IgD-negative memory B cell (primary cell): Measurements from ENCODE around the gene TMEM209. TPM values are rescaled to one million over a fixed set of nuclear protein-coding genes. Genes with fewer than 3 reads are reported as not detected.
"Not testable (repeated sequence)": the region's sequence is repeated elsewhere in the genome, so short reads cannot be mapped to it uniquely, and the experiment has no call there.

Experiments used
- H3K27ac Mint-ChIP-seq, 3 donors: one replicate each; pipeline ENCODE4 v1.8.0; 2020 to 2022; ENCODE audit warnings: mild to moderate bottlenecking in 3 of 3, mixed read lengths in 3 of 3, moderate library complexity in 1 of 3
- H3K27me3 Mint-ChIP-seq: one replicate; pipeline ENCODE4 v1.8.0; 2021; ENCODE audit warnings: mixed read lengths
- H3K36me3 Mint-ChIP-seq: one replicate; pipeline ENCODE4 v1.8.0; 2020; ENCODE audit warnings: mild to moderate bottlenecking, mixed read lengths
- H3K4me1 Mint-ChIP-seq, 3 donors: one replicate each; pipeline ENCODE4 v1.8.0; 2020 to 2022; ENCODE audit warnings: mixed read lengths in 3 of 3, mild to moderate bottlenecking in 1 of 3
- H3K4me3 Mint-ChIP-seq, 4 donors: one replicate each; pipeline ENCODE4 v1.8.0; 2020 to 2022; ENCODE audit warnings: mild to moderate bottlenecking in 4 of 4, mixed read lengths in 4 of 4, moderate library complexity in 3 of 4
- H3K9me3 Mint-ChIP-seq, 3 donors: one replicate each; pipeline ENCODE4 v1.8.0; 2020 to 2021; ENCODE audit warnings: mixed read lengths in 3 of 3, mild to moderate bottlenecking in 1 of 3
- polyA plus RNA-seq: library from polyadenylated mRNA; unstranded; fragments of 300-500 nt; fragmentation: Illumina TruSeq; gene quantifications from one replicate; pipeline ENCODE4 v1.2.3, GENCODE V29; 2021

Gene TMEM209
- polyA plus RNA-seq, 1 donor from 2014 or later = 39.0 TPM

DNA sequence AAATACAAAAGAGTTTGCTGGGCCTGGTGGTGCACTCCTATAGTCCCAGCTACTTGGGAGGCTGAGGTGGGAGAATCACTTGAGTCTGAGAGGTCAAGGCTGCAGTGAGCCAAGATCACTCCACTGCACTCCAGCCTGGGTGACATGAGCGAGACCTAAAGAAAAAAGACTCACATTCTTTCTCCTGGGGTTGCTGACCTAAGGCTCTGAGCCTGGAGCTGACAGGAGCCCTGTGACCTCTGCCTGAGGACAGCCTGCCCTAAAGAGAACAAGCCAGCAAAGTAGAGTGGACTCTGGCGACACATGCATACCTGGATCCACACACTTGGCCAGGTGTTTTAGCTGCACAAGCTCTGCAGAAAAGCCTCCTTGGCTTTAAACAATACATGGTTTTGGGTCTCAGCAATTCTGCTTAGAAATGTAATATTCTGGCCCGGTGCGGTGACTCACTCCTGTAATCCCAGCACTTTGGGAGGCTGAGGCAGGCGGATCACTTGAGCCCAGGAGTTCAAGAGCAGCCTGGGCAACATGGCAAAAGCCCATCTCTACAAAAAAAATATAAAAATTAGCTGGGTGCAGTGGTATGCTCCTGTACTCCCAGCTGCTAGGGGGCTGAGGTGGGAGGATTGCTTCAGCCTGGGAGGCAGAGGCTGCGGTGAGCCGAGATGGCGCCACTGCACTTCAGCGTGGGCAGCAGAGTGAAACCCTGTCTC, 58.4 kb downstream of the TMEM209 start:
- peak overlapping the region in 2 of 3 donors; percentile 27 to 59 for H3K27ac Mint-ChIP-seq
- peaks cover 0 to 4% (median 0%) of the 10 kb centered on the region in 3 donors for H3K9me3 Mint-ChIP-seq
- H3K36me3 Mint-ChIP-seq = no peaks in the 10 kb centered on the region
- peaks cover 25 to 32% (median 30%) of the 10 kb centered on the region in 3 donors for H3K4me1 Mint-ChIP-seq
- H3K4me3 Mint-ChIP-seq = no peak overlapping the region
- H3K27me3 Mint-ChIP-seq = no peaks in the 10 kb centered on the region

DNA sequence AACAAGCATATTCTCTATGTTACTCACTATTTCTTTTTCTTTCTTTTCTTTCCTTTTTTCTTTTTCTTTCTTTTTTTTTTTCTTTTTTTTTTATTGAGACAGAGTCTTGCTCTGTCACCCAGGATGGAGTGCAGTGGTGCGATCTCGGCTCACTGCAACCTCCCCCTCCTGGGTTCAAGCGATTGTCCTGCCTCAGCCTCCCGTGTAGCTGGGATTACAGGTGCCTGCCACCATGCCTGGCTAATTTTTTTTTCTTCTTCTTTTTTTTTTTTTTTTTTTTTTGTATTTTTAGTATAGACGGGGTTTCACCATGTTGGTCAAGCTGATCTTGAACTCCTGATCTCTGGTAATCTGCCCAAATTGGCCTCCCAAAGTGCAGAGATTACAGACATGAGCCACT, 59.1 kb downstream of the TMEM209 start:
- not testable (repeated sequence) for H3K36me3 Mint-ChIP-seq, H3K9me3 Mint-ChIP-seq, H3K27me3 Mint-ChIP-seq
- H3K4me1 Mint-ChIP-seq = peaks cover 28 to 33% (median 32%) of the 10 kb centered on the region in 3 donors
- H3K4me3 Mint-ChIP-seq = peak overlapping the region in 1 of 4 donors; percentile 16
- H3K27ac Mint-ChIP-seq = peak overlapping the region; percentile 27 to 33 (median 33)

DNA sequence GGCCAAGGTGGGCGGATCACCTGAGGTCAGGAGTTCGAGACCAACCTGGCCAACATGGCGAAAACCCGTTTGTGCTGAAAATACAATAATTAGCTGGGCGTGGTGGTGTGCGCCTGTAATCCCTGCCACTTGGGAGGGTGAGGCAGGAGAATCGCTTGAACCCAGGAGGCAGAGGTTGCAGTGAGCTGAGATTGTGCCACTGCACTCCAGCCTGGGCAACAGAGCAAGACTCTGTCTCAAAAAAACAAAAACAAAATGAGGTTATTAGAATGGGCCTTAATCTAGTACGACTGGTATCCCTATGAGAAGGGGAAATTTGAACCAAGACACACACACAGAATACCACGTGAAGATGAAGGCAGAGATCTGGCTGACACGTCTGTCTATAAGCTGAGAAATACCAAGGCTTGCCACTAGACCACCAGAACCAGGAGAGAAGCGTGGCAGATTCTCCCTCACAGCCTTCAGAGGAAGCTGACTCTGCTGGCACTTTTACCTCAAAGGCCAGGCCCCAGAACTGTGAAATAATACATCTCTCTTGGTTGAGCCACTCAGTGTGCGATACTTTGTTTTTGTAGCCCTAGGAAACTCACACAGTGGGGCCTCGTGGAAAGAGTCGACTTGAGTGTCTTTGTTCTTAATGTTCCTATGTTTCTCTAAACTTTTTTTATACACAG, 59.6 kb downstream of the TMEM209 start:
- H3K9me3 Mint-ChIP-seq = peaks cover 0 to 4% (median 0%) of the 10 kb centered on the region in 3 donors
- no peaks in the 10 kb centered on the region for H3K36me3 Mint-ChIP-seq
- peak overlapping the region in 1 of 4 donors; percentile 16 for H3K4me3 Mint-ChIP-seq
- H3K4me1 Mint-ChIP-seq = peaks cover 30 to 32% (median 31%) of the 10 kb centered on the region in 3 donors
- H3K27ac Mint-ChIP-seq = peak overlapping the region; percentile 13 to 33 (median 33)
- no peaks in the 10 kb centered on the region for H3K27me3 Mint-ChIP-seq

DNA sequence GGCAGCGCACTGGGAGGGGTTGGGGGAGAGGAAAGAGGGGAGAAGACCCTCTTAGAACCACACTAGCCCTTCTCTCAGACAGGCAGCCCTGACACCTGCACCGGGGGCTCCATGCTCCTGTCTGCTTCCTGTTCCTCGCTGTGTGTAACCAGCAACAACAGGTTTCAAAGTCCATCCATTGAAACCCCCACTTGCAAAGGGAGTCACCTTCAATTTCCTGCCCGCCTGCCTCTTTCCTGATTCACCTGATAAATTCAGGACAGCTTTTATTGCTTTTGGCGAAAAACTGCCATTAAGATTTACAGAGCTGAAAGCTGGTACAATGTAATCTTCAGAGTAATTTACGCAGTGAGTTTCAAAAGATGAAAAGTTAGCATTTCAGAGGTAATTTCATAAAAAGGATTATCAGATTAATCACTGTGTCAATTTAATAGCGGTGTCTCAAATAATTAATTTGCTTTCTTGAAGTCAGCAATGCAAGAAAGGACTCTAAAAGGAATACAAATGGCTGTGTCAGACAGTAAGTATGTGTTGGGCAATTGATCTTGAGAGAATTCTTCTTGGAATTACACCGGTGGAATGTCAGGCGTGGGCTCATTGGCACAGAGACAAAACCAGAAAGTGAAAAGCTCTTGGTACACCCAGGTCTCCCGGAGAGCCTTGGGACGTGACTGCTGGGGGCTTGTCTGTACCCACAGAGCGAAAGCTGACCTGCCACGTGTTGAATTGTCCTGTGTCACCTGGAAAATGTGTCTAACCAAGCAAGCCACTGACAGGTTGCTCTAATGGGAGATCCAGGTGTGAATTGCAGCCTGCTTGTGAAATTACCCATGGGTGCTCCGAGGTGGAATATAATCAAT, 60.7 kb downstream of the TMEM209 start:
- Mint-ChIP-seq H3K36me3 (no peaks in the 10 kb centered on the region), H3K4me1 (peaks cover 27 to 32% (median 28%) of the 10 kb centered on the region in 3 donors), H3K27me3 (no peaks in the 10 kb centered on the region), H3K4me3 (peak overlapping the region in 3 of 4 donors; percentile 5 to 68 (median 54)), H3K27ac (peak overlapping the region in 2 of 3 donors; percentile 27 to 78), H3K9me3 (no peaks in the 10 kb centered on the region)

DNA sequence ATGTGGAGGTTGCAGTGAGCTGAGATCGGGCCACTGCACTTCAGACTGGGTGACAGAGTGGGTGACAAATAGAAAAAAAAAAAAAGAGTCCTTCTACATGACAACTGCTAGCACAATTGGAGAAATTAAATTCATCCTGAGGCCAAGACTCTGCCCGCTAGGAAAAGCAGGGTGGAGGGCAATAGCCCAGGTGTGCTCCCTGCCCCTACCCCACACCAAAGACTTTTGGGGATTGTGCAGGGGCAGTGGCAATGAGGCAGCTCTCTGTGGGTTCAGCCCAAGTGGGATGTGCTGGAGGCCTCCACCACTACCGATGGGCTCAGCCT, 61.3 kb downstream of the TMEM209 start:
- Mint-ChIP-seq H3K36me3 (no peaks in the 10 kb centered on the region), H3K4me3 (peak overlapping the region in 1 of 4 donors; percentile 68), H3K27me3 (no peaks in the 10 kb centered on the region), H3K4me1 (peaks cover 21 to 29% (median 24%) of the 10 kb centered on the region in 3 donors), H3K9me3 (no peaks in the 10 kb centered on the region), H3K27ac (peak overlapping the region in 1 of 3 donors; percentile 46)

DNA sequence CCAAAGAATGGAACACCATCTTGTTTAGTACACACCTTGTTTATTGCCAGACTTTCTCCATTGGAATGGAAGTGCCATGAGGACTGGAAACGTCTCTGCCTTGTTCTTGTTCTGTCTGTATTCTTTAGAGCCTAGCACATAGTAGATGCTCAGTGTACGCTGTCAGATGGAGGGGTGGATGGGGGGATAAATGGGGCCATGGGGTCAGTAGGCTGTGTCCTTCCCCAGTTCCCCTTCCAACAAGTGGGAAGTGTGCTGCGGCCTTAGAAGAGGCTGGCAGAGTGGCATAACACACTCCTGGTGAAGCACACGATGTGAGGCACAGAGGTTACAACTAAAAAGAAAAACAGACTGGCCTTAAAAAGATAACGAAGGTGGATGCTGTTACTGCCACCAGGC, 61.9 kb downstream of the TMEM209 start:
- H3K36me3 Mint-ChIP-seq = peaks cover 1% of the 10 kb centered on the region
- peaks cover 20 to 29% (median 24%) of the 10 kb centered on the region in 3 donors for H3K4me1 Mint-ChIP-seq
- no peaks in the 10 kb centered on the region for H3K9me3 Mint-ChIP-seq
- peak overlapping the region; percentile 57 to 77 (median 73) for H3K27ac Mint-ChIP-seq
- H3K4me3 Mint-ChIP-seq = peak overlapping the region in 3 of 4 donors; percentile 30 to 55 (median 55)
- no peaks in the 10 kb centered on the region for H3K27me3 Mint-ChIP-seq

DNA sequence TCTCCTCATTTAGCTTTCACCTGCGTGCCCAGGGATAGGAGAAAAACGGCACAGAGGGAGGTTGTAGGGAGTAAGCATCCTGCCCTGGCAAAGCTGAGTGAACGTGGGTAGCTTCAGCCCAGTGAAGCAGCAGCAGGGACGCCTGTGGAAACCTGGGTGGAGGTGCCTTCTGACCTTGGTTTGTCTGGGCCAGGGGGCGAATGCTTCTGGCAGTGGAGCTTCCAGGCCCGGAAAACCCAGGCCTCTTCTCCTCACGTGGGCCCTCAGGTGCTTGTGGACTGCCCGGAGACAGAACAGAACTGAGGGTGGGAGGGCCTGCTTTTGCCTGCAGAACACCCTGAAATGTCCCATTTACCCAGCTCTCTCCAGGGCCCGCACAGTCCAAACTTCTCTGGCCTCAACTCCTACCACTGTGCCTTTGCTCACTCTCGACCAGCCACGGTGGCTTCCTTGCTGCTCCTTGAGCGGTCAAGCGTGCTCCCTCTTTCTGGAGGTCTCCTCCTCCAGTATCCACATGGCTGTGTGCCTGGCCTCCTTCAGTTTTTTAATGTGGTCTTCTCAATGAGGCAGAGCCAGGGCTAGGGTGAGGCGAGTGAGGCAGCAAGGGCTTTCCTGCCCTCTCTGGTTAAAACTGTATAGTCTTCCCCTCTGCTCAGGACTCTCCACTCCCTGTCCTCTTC, 62.4 kb downstream of the TMEM209 start:
- peak overlapping the region; percentile 57 to 83 (median 77) for H3K27ac Mint-ChIP-seq
- H3K9me3 Mint-ChIP-seq = no peaks in the 10 kb centered on the region
- H3K27me3 Mint-ChIP-seq = no peaks in the 10 kb centered on the region
- peak overlapping the region in 3 of 4 donors; percentile 30 to 55 (median 39) for H3K4me3 Mint-ChIP-seq
- H3K4me1 Mint-ChIP-seq = peaks cover 18 to 25% (median 24%) of the 10 kb centered on the region in 3 donors
- H3K36me3 Mint-ChIP-seq = peaks cover 1% of the 10 kb centered on the region

DNA sequence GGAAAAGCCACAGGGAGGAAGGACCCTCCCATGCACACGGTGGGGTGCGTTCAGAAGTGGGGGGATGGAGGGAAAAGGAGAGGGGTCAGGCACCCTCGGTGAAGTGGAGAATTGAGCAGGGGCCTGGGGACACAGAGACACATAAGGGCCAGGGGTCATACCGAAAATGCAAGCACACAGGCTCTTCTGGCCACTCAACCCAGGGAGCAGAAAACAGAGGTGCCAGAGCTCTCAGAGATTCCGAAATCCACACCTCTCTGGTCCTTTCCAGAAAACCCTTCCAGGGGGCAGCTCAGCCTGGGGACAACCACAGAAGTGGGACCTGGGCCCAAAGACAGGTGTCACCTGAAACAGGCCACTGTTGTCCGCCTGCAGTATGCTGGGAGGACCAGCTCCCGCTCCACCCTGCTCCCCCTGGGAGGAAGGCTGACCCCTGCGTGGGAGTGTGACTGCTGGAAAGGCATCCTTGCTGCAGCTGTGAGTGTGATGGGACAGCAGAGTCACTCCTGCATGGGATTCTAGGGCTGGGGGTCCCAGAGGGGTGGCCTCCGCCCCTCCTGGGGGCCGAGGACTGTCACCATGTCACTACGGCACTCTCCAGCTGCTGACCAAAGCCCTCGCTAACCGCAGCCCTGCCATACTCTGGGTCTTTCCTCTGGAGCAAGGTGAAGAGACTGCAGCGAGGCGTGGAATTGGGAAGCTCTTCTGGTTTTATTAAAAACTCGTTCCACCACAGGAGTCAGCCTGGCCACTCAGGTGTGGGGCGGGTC, 63.1 kb downstream of the TMEM209 start:
- Mint-ChIP-seq H3K4me3 (peak overlapping the region; percentile 76 to 95 (median 82)), H3K27ac (peak overlapping the region; percentile 43 to 88 (median 83)), H3K36me3 (peaks cover 1% of the 10 kb centered on the region), H3K4me1 (peaks cover 18 to 25% (median 24%) of the 10 kb centered on the region in 3 donors), H3K9me3 (no peaks in the 10 kb centered on the region), H3K27me3 (no peaks in the 10 kb centered on the region)

DNA sequence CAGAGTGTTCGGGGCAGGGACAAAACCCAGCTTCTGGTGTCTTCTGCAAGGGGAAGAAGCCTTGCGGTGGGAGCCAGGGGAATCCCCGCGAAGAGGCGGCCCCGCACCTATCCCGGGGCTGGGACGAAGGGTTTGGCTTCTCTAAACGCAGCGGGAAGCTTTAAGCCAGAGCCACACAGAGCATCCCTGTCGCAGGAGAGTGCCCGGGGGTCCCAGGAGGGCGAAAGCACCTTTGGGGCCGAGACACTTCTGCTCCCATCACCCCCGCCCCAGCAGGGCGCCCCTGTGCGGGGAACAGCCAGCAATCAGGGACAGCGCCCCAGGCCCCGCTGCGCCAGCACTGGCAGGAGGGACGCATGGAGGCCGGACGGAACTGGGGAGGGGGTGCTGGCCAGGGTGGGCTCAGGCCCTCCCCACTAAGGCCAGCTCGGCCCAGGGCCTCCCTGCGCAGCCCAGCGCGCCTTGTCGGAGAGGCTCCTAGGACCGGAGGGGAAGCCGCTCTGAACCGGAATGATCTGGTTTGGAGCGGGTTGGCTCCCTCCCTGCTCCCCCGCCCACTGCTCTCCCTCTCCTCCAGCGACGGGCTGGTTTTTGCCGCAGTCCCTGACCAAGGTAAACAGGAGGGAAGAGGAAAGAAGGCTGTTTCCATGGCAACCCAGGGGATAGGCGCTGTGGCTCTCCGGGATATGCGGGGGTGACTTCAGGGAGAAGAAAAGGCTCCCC, 63.9 kb downstream of the TMEM209 start:
- H3K27ac Mint-ChIP-seq = peak overlapping the region; percentile 43 to 88 (median 81)
- H3K4me3 Mint-ChIP-seq = peak overlapping the region; percentile 76 to 95 (median 82)
- peaks cover 18 to 24% (median 22%) of the 10 kb centered on the region in 3 donors for H3K4me1 Mint-ChIP-seq
- H3K27me3 Mint-ChIP-seq = no peaks in the 10 kb centered on the region
- no peaks in the 10 kb centered on the region for H3K9me3 Mint-ChIP-seq
- H3K36me3 Mint-ChIP-seq = peaks cover 4% of the 10 kb centered on the region

DNA sequence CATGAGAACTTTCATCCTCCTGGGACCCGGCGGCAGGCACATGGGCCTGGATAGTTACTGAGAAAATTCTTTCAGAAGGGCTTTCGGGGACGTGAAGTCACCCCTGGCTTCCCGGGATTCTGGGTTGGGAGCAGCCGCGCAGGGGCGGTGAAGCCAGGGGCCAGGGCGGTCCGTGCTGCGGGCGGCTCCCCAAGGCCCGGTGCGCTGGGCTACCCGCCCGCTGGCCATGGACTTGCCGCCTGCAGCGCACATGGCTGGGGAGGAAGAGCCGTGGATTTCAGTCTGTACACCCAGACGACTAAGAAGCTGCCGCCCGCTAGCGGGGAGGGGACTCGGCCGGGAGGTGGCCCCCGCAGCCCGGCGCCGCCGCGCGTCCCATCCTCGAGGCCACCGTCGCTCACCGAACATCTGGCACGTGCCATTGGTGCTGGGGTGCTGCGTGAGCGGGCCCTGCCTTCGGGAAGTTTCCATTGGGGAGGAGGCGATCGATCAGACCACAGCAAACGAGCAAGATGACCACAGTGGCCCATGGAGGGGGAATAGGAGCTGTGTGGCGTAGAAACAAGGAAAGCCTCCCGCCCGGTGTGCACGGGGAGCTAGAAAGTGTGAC, 64.5 kb downstream of the TMEM209 start:
- Mint-ChIP-seq H3K27ac (peak overlapping the region; percentile 81 to 88 (median 83)), H3K36me3 (peaks cover 8% of the 10 kb centered on the region)

DNA sequence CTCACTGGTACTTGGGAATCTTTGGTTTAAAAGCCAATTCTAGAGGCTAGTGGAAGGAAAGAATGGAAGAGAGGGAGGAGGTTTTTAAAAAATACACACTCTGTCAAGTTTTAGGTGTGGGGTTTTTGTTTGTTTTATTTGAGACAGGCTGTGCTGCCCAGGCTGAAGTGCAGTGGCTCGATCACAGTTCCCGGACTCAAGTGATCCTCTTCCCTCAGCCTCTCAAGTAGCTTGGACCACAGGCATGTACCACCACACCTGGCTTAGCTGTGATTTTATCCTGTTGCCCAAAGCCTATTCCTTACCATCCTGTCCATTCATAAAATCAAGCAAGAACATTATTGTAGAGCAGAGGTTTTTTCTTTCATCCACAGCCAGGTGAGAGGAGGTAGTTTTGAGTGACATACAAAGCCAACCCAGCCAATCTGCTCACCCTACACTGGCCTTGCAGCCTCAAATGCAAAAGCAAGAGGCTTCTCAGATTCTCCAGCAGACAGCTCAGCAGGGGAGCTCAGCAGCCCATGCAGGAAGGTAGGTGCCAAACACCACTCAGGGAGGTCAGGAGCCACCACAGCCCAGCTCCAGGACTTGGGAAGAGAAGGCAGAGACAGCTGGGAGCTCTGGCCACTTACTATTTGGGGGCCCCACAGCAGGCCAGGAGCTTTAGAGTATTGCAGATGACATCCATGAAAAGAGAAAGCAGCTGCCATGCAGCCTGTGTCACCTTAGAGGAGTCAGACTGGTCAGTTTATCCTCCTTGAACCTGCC, 65.8 kb downstream of the TMEM209 start:
- Mint-ChIP-seq H3K27me3 (no peaks in the 10 kb centered on the region), H3K36me3 (peaks cover 9% of the 10 kb centered on the region), H3K4me1 (peaks cover 13 to 20% (median 14%) of the 10 kb centered on the region in 3 donors), H3K4me3 (peak overlapping the region in 2 of 4 donors; percentile 9 to 61), H3K27ac (peak overlapping the region; percentile 34 to 83 (median 57)), H3K9me3 (no peaks in the 10 kb centered on the region)

More for the DNA sequence above, 64.5 kb downstream of the TMEM209 start:
- H3K4me3 Mint-ChIP-seq = peak overlapping the region; percentile 76 to 95 (median 82)
- no peaks in the 10 kb centered on the region for H3K27me3 Mint-ChIP-seq
- peaks cover 16 to 20% (median 20%) of the 10 kb centered on the region in 3 donors for H3K4me1 Mint-ChIP-seq
- no peaks in the 10 kb centered on the region for H3K9me3 Mint-ChIP-seq

DNA sequence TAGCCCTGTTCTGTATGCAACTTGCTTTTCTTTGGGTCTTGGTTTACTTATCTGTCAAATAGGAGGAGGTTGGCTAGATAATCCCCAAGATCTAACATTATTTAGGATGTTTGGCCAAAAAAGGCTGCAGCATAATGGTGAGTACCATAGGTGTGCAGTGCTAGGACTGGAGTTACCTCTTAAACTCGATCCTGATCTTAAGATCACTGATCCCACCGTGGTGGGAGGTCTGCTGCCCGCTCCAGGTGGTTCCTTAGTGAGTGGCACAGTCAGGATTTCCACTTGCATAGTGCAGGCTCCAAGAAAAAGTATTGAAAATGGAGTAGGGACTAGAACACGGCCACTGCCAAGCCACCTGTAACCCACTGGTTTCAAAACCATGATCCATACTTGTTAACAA, 68.0 kb downstream of the TMEM209 start:
- Mint-ChIP-seq H3K27ac (no peak overlapping the region), H3K36me3 (peaks cover 11% of the 10 kb centered on the region), H3K4me1 (peaks cover 6 to 14% (median 8%) of the 10 kb centered on the region in 3 donors), H3K27me3 (no peaks in the 10 kb centered on the region), H3K9me3 (no peaks in the 10 kb centered on the region), H3K4me3 (no peak overlapping the region)
